WERI-Rb-1 (cell line): ENCODE measurements around the gene BMAL1.

Experiments used
- DNase-seq: peaks from one replicate; pipeline ENCODE4 v3.0.0-alpha.2; 2020
- H3K27ac ChIP-seq: fragments of 250-450 bp; sonication (Bioruptor Pico); 2 replicates; pipeline ENCODE4 v1.5.1; 2020; ENCODE audit warnings: mild to moderate bottlenecking, moderate library complexity
- H3K27me3 ChIP-seq: fragments of 250-450 bp; sonication (Bioruptor Pico); 2 replicates; pipeline ENCODE4 v1.5.1; 2021; ENCODE audit warnings: mild to moderate bottlenecking, low read depth, moderate library complexity; ENCODE audit not compliant: insufficient read depth, severe bottlenecking
- H3K36me3 ChIP-seq: fragments of 250-450 bp; sonication (Bioruptor Pico); 2 replicates; pipeline ENCODE4 v1.5.1; 2020; ENCODE audit warnings: mild to moderate bottlenecking, moderate library complexity
- H3K4me3 ChIP-seq: 2 replicates; pipeline ENCODE4 v1.5.1; 2011; ENCODE audit warnings: low read depth, mild to moderate bottlenecking, control low read depth, low read length
- H3K9me3 ChIP-seq: fragments of 250-450 bp; sonication (Bioruptor Pico); 2 replicates; pipeline ENCODE4 v1.5.1; 2021; ENCODE audit warnings: mild to moderate bottlenecking, moderate library complexity; ENCODE audit not compliant: severe bottlenecking
- CTCF ChIP-seq: IDR thresholded peaks from 2 replicates; pipeline ENCODE4 v1.5.1; 2011; ENCODE audit warnings: low read depth, mild to moderate bottlenecking, control low read depth, inconsistent platforms, low read length

BMAL1 gene

GRCh38 chr11:13276832-13277767 lies 490 bp upstream of the BMAL1 start:
- peak overlapping the region; percentile 36 for H3K27ac ChIP-seq
- no peaks in the 10 kb centered on the region for H3K9me3 ChIP-seq
- H3K4me3 ChIP-seq, result peak overlapping the region; percentile 95
- peak; percentile 97 for DNase-seq
- peaks cover 20% of the 10 kb centered on the region for H3K27me3 ChIP-seq
- TF ChIP-seq CTCF, result no peak
- H3K36me3 ChIP-seq, result no peaks in the 10 kb centered on the region

GRCh38 chr11:13278609-13279486 lies 1.3 kb downstream of the BMAL1 start:
- Histone ChIP-seq H3K9me3 (no peaks in the 10 kb centered on the region), H3K4me3 (peak overlapping the region; percentile 95), H3K36me3 (no peaks in the 10 kb centered on the region), H3K27me3 (peaks cover 8% of the 10 kb centered on the region), H3K27ac (no peak overlapping the region; the same call in 1 of the 2 replicates)
- TF ChIP-seq CTCF, result no peak
- DNase-seq, result peak; percentile 14

GRCh38 chr11:13279487-13279834 lies 1.9 kb downstream of the BMAL1 start:
- no peak overlapping the region for H3K27ac ChIP-seq
- H3K27me3 ChIP-seq, result peaks cover 8% of the 10 kb centered on the region
- no peak overlapping the region for H3K4me3 ChIP-seq
- TF ChIP-seq CTCF, result no peak
- DNase-seq, result no peak
- H3K9me3 ChIP-seq, result no peaks in the 10 kb centered on the region
- H3K36me3 ChIP-seq, result no peaks in the 10 kb centered on the region

- Histone ChIP-seq H3K4me3 (no peak overlapping the region), H3K36me3 (no peaks in the 10 kb centered on the region), H3K9me3 (no peaks in the 10 kb centered on the region), H3K27ac (no peak overlapping the region), H3K27me3 (peaks cover 8% of the 10 kb centered on the region)
- DNase-seq, result no peak
- no peak for TF ChIP-seq CTCF
Observed at GRCh38 chr11:13280092-13280722, 2.6 kb downstream of the BMAL1 start.

GRCh38 chr11:13280777-13281176 lies 3.2 kb downstream of the BMAL1 start:
- no peak for TF ChIP-seq CTCF
- peaks cover 5% of the 10 kb centered on the region for H3K27me3 ChIP-seq
- DNase-seq, result no peak
- H3K4me3 ChIP-seq, result no peak overlapping the region
- H3K9me3 ChIP-seq, result no peaks in the 10 kb centered on the region
- H3K27ac ChIP-seq, result no peak overlapping the region
- no peaks in the 10 kb centered on the region for H3K36me3 ChIP-seq
